Ishikawa (cell line): ENCODE data around the gene AP5Z1.

Source experiments
- CEBPB ChIP-seq: IDR thresholded peaks from 2 replicates; pipeline ENCODE4 v1.6.1; 2012
- MAX ChIP-seq: IDR thresholded peaks from 2 replicates; pipeline ENCODE4 v1.6.1; 2012
- NFIC ChIP-seq: IDR thresholded peaks from 2 replicates; pipeline ENCODE4 v1.6.1; 2012
- REST ChIP-seq: IDR thresholded peaks from 2 replicates; pipeline ENCODE4 v1.6.1; 2012; ENCODE audit warnings: low read depth, mild to moderate bottlenecking
- USF1 ChIP-seq: IDR thresholded peaks from 2 replicates; pipeline ENCODE4 v1.6.1; 2012

GRCh38 chr7:4792537-4793126 is 17.2 kb downstream of the AP5Z1 start:
- TF ChIP-seq REST (no peak), NFIC (no peak), USF1 (no peak), MAX (no peak), CEBPB (no peak)
